B cell (primary cell): ENCODE measurements around the gene C1QTNF7.

Source experiments
- CTCF ChIP-seq: fragments of 200-600 bp; IDR thresholded peaks from one replicate; pipeline ENCODE4 v1.8.0; 2022; ENCODE audit warnings: antibody characterized with exemption, mild to moderate bottlenecking
- EZH2 ChIP-seq: IDR thresholded peaks from 2 replicates; pipeline ENCODE4 v1.6.1; 2012; ENCODE audit warnings: borderline replicate concordance, low read depth, mild to moderate bottlenecking, moderate library complexity, low read length; ENCODE audit not compliant: insufficient read depth, poor library complexity, severe bottlenecking

- no peak for TF ChIP-seq CTCF
- TF ChIP-seq EZH2: no peak
These were observed 42.3 kb upstream of the C1QTNF7 start for GRCh38 chr4:15385515-15385914.
